Stomach (tissue), 9 donors: Measurements from ENCODE around the gene SECISBP2L. TPM values are rescaled to one million over a fixed set of nuclear protein-coding genes. Genes with fewer than 3 reads are reported as not detected.

Experiments
- DNase-seq, 2 donors: peaks; one replicate each; pipeline versions ENCODE4 v3.0.0 to v3.0.0-alpha.2; 2013 to 2019
- H3K27ac ChIP-seq, 5 donors: fragments of 200-600 bp in 4 of 5; sonication (generic) in 4 of 5; one replicate each; pipeline ENCODE4 v1.5.1; 2013 to 2019; ENCODE audit warnings: mild to moderate bottlenecking in 1 of 5, moderate library complexity in 1 of 5
- H3K27me3 ChIP-seq, 3 donors: fragments of 200-600 bp; sonication (generic); one replicate each; pipeline ENCODE4 v1.5.1; 2017 to 2019; ENCODE audit warnings: mixed run types in 1 of 3
- H3K36me3 ChIP-seq, 4 donors: fragments of 200-600 bp; sonication (generic); 1 replicate in 3 of 4; 2 replicates in 1 of 4; pipeline ENCODE4 v1.5.1; 2016 to 2019
- H3K4me1 ChIP-seq, 4 donors: fragments of 200-600 bp; sonication (generic); one replicate each; pipeline ENCODE4 v1.5.1; 2016 to 2019
- H3K4me3 ChIP-seq, 4 donors: fragments of 200-600 bp; sonication (generic) in 3 of 4; one replicate each; pipeline ENCODE4 v1.5.1; 2016 to 2019; ENCODE audit warnings: mild to moderate bottlenecking in 1 of 4
- H3K9me3 ChIP-seq, 4 donors: fragments of 200-600 bp; sonication (generic); one replicate each; pipeline ENCODE4 v1.5.1; 2016 to 2019
- CTCF ChIP-seq, 7 experiments: fragments of 450-650 bp in 4 of 7; fragments of 200-600 bp in 3 of 7; sonication (generic) in 3 of 7; IDR thresholded peaks; one replicate each; pipeline ENCODE4 v1.5.1; 2016 to 2019; ENCODE audit warnings: antibody characterized with exemption in 7 of 7, control low read depth in 2 of 7, mild to moderate bottlenecking in 1 of 7
- EP300 ChIP-seq: sonication (generic); formaldehyde crosslinking; IDR thresholded peaks from one replicate; pipeline ENCODE4 v1.6.1; 2017; ENCODE audit warnings: antibody characterized with exemption
- POLR2A ChIP-seq, 4 donors: fragments of 450-650 bp; IDR thresholded peaks; one replicate each; pipeline ENCODE4 v1.6.1; 2016; ENCODE audit warnings: antibody characterized with exemption in 4 of 4, control low read depth in 2 of 4, mild to moderate bottlenecking in 1 of 4, moderate library complexity in 1 of 4
- POLR2AphosphoS5 ChIP-seq, 3 donors: sonication (generic); formaldehyde crosslinking; IDR thresholded peaks; one replicate each; pipeline ENCODE4 v1.6.1; 2016; ENCODE audit warnings: antibody characterized with exemption in 3 of 3
- WGBS, 5 donors: extraction: QIAGEN DNeasy Blood & Tissue Kit in 3 of 5; methylation state at CpG; one replicate each; pipeline versions ENCODE4 v1.1.5 to v1.1.7; 2013 to 2018; 5-methylcytosine and 5-hydroxymethylcytosine counted together
- intact Hi-C: fragments of 100-400 bp; cut with DNase I; formaldehyde crosslinking; loops from one replicate; pipeline ENCODE4 v1.15.1; 2023; ENCODE audit warnings: low total_unique reads
- polyA plus RNA-seq, 3 donors: library from polyadenylated mRNA; stranded (reverse); fragments of 200-250 nt; gene quantifications; one replicate each; pipeline ENCODE4 v1.2.3, GENCODE V29; 2013
- total RNA-seq, 5 donors: library from RNA; depleted of rRNA; stranded (reverse); fragments of >200 nt; gene quantifications; one replicate each; pipeline versions ENCODE4 v1.1.0 to v1.2.3, GENCODE V29; 2014 to 2016
- donor health status: healthy with polysubstance abuse.
- donor health status: Bipolar disorder and iron deficiency.
- donor health status: healthy.

Gene SECISBP2L
- total and polyA plus RNA-seq, 8 donors, result 6.4 to 113 (median 25.4) TPM

- TF ChIP-seq POLR2AphosphoS5 (IDR thresholded peaks at IDR 0.05), result no peak
- TF ChIP-seq POLR2A (IDR thresholded peaks at IDR 0.05), result no peak
- DNase-seq, result no peak
- no peaks in the 10 kb centered on the region for H3K9me3 ChIP-seq
These were observed 14.7 kb upstream of the SECISBP2L start for GRCh38 chr15:49060710-49061495.

GRCh38 chr15:49059491-49059890 lies 13.2 kb upstream of the SECISBP2L start:
- no peak overlapping the region for H3K27ac ChIP-seq
- H3K36me3 ChIP-seq, result no peaks in the 10 kb centered on the region
- TF ChIP-seq CTCF (IDR thresholded peaks at IDR 0.05) (no peak), EP300 (no peak), POLR2A (IDR thresholded peaks at IDR 0.05) (no peak), POLR2AphosphoS5 (IDR thresholded peaks at IDR 0.05) (no peak)
- WGBS, 5 donors, result 79 to 92% (median 86%) methylated on average over 3 of the region's 3 CpGs
- intact Hi-C loops, result no loop called here
- H3K27me3 ChIP-seq, result no peaks in the 10 kb centered on the region
- no peaks in the 10 kb centered on the region for H3K4me1 ChIP-seq
- no peak for DNase-seq
- no peaks in the 10 kb centered on the region for H3K9me3 ChIP-seq
- H3K4me3 ChIP-seq, result no peak overlapping the region

More at GRCh38 chr15:49060710-49061495, 14.7 kb upstream of the SECISBP2L start:
- H3K27ac ChIP-seq, result no peak overlapping the region
- H3K4me3 ChIP-seq, result no peak overlapping the region
- WGBS, 5 donors, result 70 to 79% (median 77%) methylated on average over 4 of the region's 4 CpGs
- H3K4me1 ChIP-seq, result no peaks in the 10 kb centered on the region
- no peaks in the 10 kb centered on the region for H3K36me3 ChIP-seq
- intact Hi-C loops, result no loop called here
- H3K27me3 ChIP-seq, result no peaks in the 10 kb centered on the region

GRCh38 chr15:49058559-49058958 lies 12.3 kb upstream of the SECISBP2L start:
- Histone ChIP-seq H3K9me3 (no peaks in the 10 kb centered on the region), H3K27me3 (no peaks in the 10 kb centered on the region), H3K27ac (no peak overlapping the region), H3K36me3 (no peaks in the 10 kb centered on the region), H3K4me1 (no peaks in the 10 kb centered on the region), H3K4me3 (no peak overlapping the region)
- TF ChIP-seq EP300, result no peak
- TF ChIP-seq POLR2A (IDR thresholded peaks at IDR 0.05), result no peak
- TF ChIP-seq CTCF (IDR thresholded peaks at IDR 0.05), result no peak
- no peak for TF ChIP-seq POLR2AphosphoS5 (IDR thresholded peaks at IDR 0.05)
- intact Hi-C loops, result no loop called here
- DNase-seq, result no peak
- WGBS, 5 donors, result 85 to 97% (median 93%) methylated on average over 1 of the region's 1 CpG

GRCh38 chr15:49055630-49056029 lies 9.4 kb upstream of the SECISBP2L start:
- Histone ChIP-seq H3K9me3 (no peaks in the 10 kb centered on the region), H3K4me3 (no peak overlapping the region), H3K4me1 (no peaks in the 10 kb centered on the region), H3K27me3 (no peaks in the 10 kb centered on the region), H3K27ac (no peak overlapping the region), H3K36me3 (no peaks in the 10 kb centered on the region)
- TF ChIP-seq CTCF (IDR thresholded peaks at IDR 0.05), result no peak
- TF ChIP-seq EP300, result no peak
- TF ChIP-seq POLR2AphosphoS5 (IDR thresholded peaks at IDR 0.05), result no peak
- no peak for TF ChIP-seq POLR2A (IDR thresholded peaks at IDR 0.05)
- 54 to 82% (median 76%) methylated on average over 2 of the region's 2 CpGs for WGBS, 5 donors
- intact Hi-C loops, result no loop called here
- DNase-seq, result no peak

GRCh38 chr15:49052662-49053061 lies 6.4 kb upstream of the SECISBP2L start:
- H3K4me1 ChIP-seq, result no peaks in the 10 kb centered on the region
- WGBS, 5 donors, result 90 to 98% (median 98%) methylated on average over 4 of the region's 4 CpGs
- no peaks in the 10 kb centered on the region for H3K36me3 ChIP-seq
- no peaks in the 10 kb centered on the region for H3K27me3 ChIP-seq
- no peak overlapping the region for H3K4me3 ChIP-seq
- intact Hi-C loops, result no loop called here
- no peak for DNase-seq
- TF ChIP-seq POLR2A (IDR thresholded peaks at IDR 0.05) (no peak), POLR2AphosphoS5 (IDR thresholded peaks at IDR 0.05) (no peak), EP300 (no peak), CTCF (IDR thresholded peaks at IDR 0.05) (no peak)
- H3K27ac ChIP-seq, result no peak overlapping the region
- H3K9me3 ChIP-seq, result no peaks in the 10 kb centered on the region
